ENCODE results near the gene OR13C9. TPM values are rescaled to one million over a fixed set of nuclear protein-coding genes. Genes with fewer than 3 reads are reported as not detected.
"Not testable (repeated sequence)": the region's sequence is repeated elsewhere in the genome, so short reads cannot be mapped to it uniquely, and the experiment has no call there.

The OR13C9 gene
- total RNA-seq: not detected

- Mint-ChIP-seq H3K36me3 (ENCODE audit: insufficient read depth) (no peaks in the 10 kb centered on the region), H3K27me3 (ENCODE audit: low read depth) (no peaks in the 10 kb centered on the region), H3K9me3 (peaks cover 4% of the 10 kb centered on the region), H3K4me3 (no peak within 1 kb of the TSS), H3K4me1 (ENCODE audit: low read depth) (no peaks in the 10 kb centered on the region)
- no peak for DNase-seq
- ATAC-seq: no peak
These were observed at the start of gene OR13C9 for GRCh38 chr9:104618104-104618503. TSS of gene OR13C9 (minus strand) at chr9:104618204. CDS start at chr9:104618204, 0 bp downstream.

DNA sequence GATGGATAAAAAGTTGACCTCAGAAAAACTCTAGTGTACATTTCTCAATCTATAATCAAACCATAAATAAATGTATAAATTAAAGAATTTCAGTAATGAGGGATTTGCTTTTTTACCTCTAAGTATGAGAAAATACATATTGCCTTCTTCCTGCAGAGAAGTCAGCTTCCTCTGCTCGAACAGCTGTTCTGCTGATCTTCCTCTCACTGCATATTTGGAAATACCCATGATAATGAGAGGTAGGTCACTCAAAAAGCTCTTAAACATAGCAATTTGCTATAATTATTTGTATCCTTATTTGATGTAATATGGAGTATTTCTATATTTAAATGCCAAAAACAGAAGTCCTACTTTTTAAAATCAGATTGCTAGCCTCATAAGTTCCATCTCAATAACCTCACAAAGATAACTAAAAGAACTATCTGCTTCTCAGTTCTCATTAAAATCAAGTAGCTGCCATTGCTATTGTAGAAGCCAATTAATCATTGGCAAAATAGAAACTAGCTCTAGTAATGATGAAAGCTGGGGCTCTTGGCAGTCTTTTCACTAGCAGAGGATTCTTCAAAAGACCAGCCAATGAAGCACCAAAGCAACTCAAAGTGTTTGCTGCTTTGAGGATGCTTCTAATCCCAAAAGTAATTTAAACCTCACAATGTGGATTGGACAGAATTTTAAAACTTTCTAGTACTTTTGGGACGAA lies 40.6 kb upstream of the OR13C9 start:
- H3K4me3 Mint-ChIP-seq: no peak overlapping the region
- no peaks in the 10 kb centered on the region for H3K4me1 Mint-ChIP-seq (ENCODE audit: low read depth)
- H3K27me3 Mint-ChIP-seq (ENCODE audit: low read depth): no peaks in the 10 kb centered on the region
- DNase-seq (no peak), ATAC-seq (no peak)
- no peaks in the 10 kb centered on the region for H3K36me3 Mint-ChIP-seq (ENCODE audit: insufficient read depth)
- peaks cover 7% of the 10 kb centered on the region for H3K9me3 Mint-ChIP-seq

DNA sequence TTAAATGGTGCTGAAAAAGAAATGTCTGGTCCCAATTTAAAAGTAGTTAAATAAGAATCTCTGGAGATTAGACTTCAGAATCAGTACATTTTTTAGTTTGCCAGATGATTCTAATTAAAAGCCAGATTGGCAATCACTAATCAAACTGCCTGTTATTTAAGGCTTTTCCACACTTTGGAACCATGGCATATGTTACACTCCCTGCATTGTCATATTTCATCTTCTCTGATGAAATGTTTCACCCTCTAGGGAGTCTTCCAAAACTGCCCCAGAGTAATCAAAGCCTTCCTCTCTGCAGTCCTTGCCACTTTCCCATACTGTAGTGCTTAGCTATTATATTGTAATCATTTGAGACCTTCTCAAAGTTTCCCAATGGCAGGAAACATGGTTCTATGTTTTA lies 17.5 kb upstream of the OR13C9 start:
- no peak for DNase-seq

GRCh38 chr9:104633976-104634520 lies 16.0 kb upstream of the OR13C9 start:
- Mint-ChIP-seq H3K9me3 (peaks cover 10% of the 10 kb centered on the region), H3K4me1 (ENCODE audit: low read depth) (no peaks in the 10 kb centered on the region), H3K27me3 (ENCODE audit: low read depth) (peaks cover 3% of the 10 kb centered on the region), H3K36me3 (ENCODE audit: insufficient read depth) (no peaks in the 10 kb centered on the region), H3K4me3 (no peak overlapping the region)
- DNase-seq (no peak), ATAC-seq (no peak)

More for the DNA sequence above, 17.5 kb upstream of the OR13C9 start:
- ATAC-seq: no peak
- no peaks in the 10 kb centered on the region for H3K36me3 Mint-ChIP-seq (ENCODE audit: insufficient read depth)
- H3K9me3 Mint-ChIP-seq: peaks cover 14% of the 10 kb centered on the region
- H3K4me3 Mint-ChIP-seq: no peak overlapping the region
- no peaks in the 10 kb centered on the region for H3K27me3 Mint-ChIP-seq (ENCODE audit: low read depth)
- H3K4me1 Mint-ChIP-seq (ENCODE audit: low read depth): no peaks in the 10 kb centered on the region

GRCh38 chr9:104625964-104626363 lies 8.0 kb upstream of the OR13C9 start:
- H3K27me3 Mint-ChIP-seq (ENCODE audit: low read depth); H3K36me3 Mint-ChIP-seq (ENCODE audit: insufficient read depth); DNase-seq; ATAC-seq; H3K4me3 Mint-ChIP-seq; H3K9me3 Mint-ChIP-seq; H3K4me1 Mint-ChIP-seq (ENCODE audit: low read depth): not testable (repeated sequence)

DNA sequence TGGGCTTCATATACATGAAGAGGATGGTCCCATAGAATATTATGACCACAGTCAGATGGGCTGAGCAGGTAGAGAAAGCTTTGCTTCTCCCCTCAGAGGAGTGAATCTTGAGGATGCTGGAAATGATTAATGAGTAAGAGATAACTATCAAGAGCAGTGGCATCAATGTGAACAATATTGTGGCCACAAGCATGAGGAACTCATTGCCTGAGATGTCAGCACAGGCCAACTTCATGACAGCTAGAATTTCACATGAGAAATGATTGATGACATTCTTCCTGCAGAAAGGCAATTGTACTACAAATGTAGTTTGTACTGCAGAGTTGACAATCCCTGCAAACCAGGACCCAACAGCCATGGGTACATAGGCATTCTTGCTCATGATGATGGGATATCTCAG lies 586 bp downstream of the OR13C9 start:
- H3K4me3 Mint-ChIP-seq: no peak overlapping the region
- ATAC-seq: no peak
- no peaks in the 10 kb centered on the region for H3K36me3 Mint-ChIP-seq (ENCODE audit: insufficient read depth)
- H3K4me1 Mint-ChIP-seq (ENCODE audit: low read depth): no peaks in the 10 kb centered on the region
- DNase-seq: no peak
- peaks cover 2% of the 10 kb centered on the region for H3K27me3 Mint-ChIP-seq (ENCODE audit: low read depth)
- H3K9me3 Mint-ChIP-seq: peaks cover 4% of the 10 kb centered on the region

DNA sequence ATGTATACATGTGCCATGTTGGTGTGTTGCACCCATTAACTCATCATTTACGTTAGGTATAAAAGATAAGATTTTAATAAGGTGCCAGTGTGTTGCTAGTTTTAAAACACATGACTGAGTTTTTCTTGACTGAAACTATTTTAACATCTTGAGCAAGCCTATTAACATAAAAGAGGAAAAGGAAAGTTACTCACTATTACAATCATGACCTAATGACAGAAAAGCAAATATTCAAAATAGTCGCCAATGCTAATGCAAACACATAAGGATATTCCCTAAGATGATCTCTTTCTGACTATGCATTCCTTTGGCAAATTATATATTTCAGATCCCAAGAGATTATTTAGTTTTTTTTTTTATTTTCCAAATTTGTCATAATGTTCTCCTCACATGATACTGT lies 6.8 kb downstream of the OR13C9 start:
- Mint-ChIP-seq H3K9me3 (peaks cover 4% of the 10 kb centered on the region), H3K4me3 (no peak overlapping the region), H3K4me1 (ENCODE audit: low read depth) (no peaks in the 10 kb centered on the region), H3K36me3 (ENCODE audit: insufficient read depth) (no peaks in the 10 kb centered on the region), H3K27me3 (ENCODE audit: low read depth) (peaks cover 2% of the 10 kb centered on the region)
- ATAC-seq: no peak
- DNase-seq: no peak

DNA sequence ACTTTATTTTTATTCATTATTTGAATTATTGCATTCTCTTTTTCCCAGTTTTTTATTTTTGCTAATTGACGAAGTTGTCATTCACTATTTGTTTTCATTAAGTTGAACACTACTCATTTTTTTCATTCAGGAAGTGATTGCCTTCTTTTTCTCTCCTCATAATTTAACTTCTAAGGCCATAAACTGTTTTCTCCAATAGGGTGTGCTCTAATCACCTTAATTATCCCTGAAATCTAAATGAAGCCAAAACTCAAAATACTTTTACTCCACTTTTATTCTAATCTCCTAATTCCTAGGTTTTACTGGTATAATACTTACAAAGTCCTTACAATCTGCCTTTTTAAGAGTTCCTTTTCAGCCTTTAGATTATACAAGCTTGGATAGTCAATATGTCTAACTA lies 9.7 kb downstream of the OR13C9 start:
- H3K4me1 Mint-ChIP-seq (ENCODE audit: low read depth): no peaks in the 10 kb centered on the region
- no peak overlapping the region for H3K4me3 Mint-ChIP-seq
- H3K36me3 Mint-ChIP-seq (ENCODE audit: insufficient read depth): no peaks in the 10 kb centered on the region
- ATAC-seq (no peak), DNase-seq (no peak)
- H3K9me3 Mint-ChIP-seq: no peaks in the 10 kb centered on the region
- H3K27me3 Mint-ChIP-seq (ENCODE audit: low read depth): peaks cover 2% of the 10 kb centered on the region

DNA sequence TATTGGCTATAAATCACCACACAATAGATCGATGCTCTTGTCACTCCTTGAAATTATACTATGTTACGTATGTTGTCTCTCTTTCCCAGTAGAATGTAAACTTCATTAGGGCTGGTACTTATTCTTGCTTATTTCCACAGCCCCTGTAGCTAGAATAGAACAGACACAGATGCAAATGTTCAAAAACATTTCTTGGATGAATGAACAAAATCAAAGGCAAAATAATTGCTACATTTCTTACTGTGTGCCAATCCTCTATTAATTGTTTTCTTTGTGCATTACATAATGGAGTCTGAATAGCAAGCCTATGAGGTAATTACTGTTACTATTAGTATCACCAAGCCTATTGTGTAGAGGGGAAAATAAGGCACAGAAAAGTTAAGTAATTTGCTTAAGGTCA lies 11.9 kb downstream of the OR13C9 start:
- ATAC-seq (no peak), DNase-seq (no peak)
- H3K9me3 Mint-ChIP-seq: no peaks in the 10 kb centered on the region
- no peaks in the 10 kb centered on the region for H3K36me3 Mint-ChIP-seq (ENCODE audit: insufficient read depth)
- no peaks in the 10 kb centered on the region for H3K27me3 Mint-ChIP-seq (ENCODE audit: low read depth)
- H3K4me1 Mint-ChIP-seq (ENCODE audit: low read depth): no peaks in the 10 kb centered on the region
- no peak overlapping the region for H3K4me3 Mint-ChIP-seq

DNA sequence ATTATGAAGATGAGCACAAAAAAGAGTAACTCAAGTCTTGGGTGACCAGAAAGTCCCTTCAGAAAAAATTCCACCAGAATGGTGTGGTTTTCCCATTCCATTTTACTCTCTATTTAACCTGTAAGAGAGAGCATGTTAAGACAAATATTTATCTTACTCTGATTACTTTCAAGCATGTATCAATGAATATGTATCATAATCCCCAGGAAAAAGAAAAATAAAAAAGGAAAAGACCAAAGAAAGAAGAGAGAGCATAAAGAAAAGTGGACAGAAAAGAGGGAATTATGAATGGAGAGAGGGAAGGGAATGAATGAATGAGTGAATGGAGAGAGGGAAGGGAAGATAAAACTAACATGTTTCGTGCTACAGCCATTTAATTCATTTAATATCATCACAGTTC lies 12.5 kb downstream of the OR13C9 start, which contains the start of gene OR13C2:
OR13C2 (minus strand) TSS at position 101 of the 400 bp plus-strand sequence; CDS start at position 101, 0 bp downstream.
- H3K9me3 Mint-ChIP-seq; H3K4me1 Mint-ChIP-seq (ENCODE audit: low read depth); H3K36me3 Mint-ChIP-seq (ENCODE audit: insufficient read depth); H3K27me3 Mint-ChIP-seq (ENCODE audit: low read depth); H3K4me3 Mint-ChIP-seq; DNase-seq; ATAC-seq: not testable (repeated sequence)

DNA sequence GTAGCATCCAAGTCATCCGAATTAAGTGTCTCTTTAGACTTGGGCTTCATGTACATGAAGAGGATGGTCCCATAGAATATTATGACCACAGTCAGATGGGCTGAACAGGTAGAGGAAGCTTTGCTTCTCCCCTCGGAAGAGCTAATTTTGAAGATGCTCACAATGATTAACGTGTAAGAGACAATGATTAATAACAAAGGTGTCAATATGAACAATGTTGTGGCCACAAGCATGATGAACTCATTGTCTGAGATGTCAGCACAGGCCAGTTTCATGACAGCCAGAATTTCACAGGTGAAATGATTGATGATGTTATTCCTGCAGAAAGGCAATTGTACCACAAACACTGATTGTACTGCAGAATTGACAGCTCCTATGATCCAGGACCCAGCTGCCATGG lies 13.2 kb downstream of the OR13C9 start:
- Mint-ChIP-seq H3K4me1 (ENCODE audit: low read depth) (no peaks in the 10 kb centered on the region), H3K4me3 (no peak overlapping the region), H3K9me3 (no peaks in the 10 kb centered on the region), H3K27me3 (ENCODE audit: low read depth) (no peaks in the 10 kb centered on the region), H3K36me3 (ENCODE audit: insufficient read depth) (no peaks in the 10 kb centered on the region)
- no peak for ATAC-seq
- no peak for DNase-seq

DNA sequence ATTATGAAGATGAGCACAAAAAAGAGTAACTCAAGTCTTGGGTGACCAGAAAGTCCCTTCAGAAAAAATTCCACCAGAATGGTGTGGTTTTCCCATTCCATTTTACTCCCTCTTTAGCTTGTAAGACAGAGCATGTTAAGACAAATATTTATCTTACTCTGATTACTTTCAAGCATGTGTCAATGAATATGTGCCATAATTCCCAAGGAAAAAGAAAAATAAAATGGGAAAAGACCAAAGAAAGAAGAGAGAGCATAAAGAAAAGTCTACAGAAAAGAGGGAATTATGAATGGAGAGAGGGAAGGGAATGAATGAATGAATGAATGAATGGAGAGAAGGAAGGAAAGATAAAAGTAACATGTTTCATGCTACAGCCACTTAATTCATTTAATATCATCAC lies 18.7 kb downstream of the OR13C9 start, which contains the start of gene OR13C5:
OR13C5 (minus strand) TSS at position 101 of the 400 bp plus-strand sequence; CDS start at position 101, 0 bp downstream.
- DNase-seq: not testable (repeated sequence)

DNA sequence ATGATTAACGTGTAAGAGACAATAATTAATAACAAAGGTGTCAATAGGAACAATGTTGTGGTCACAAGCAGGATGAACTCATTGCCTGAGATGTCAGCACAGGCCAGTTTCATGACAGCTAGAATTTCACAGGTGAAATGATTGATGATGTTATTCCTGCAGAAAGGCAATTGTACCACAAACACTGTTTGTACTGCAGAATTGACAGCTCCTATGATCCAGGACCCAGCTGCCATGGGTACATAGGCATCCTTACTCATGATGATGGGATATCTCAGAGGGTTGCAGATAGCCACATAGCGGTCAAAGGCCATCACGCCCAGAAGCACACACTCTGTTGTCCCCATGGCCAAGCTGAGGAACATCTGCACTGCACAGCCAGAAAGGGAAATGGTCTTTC lies 19.3 kb downstream of the OR13C9 start:
- H3K4me3 Mint-ChIP-seq, ATAC-seq: not testable (repeated sequence)

More for the DNA sequence above, 18.7 kb downstream of the OR13C9 start, which contains the start of gene OR13C5:
- H3K4me1 Mint-ChIP-seq (ENCODE audit: low read depth); H3K36me3 Mint-ChIP-seq (ENCODE audit: insufficient read depth); H3K27me3 Mint-ChIP-seq (ENCODE audit: low read depth); H3K9me3 Mint-ChIP-seq; H3K4me3 Mint-ChIP-seq; ATAC-seq: not testable (repeated sequence)

GRCh38 chr9:104589626-104590025 lies 28.4 kb downstream of the OR13C9 start:
- no peak for DNase-seq
- ATAC-seq: no peak
- H3K27me3 Mint-ChIP-seq (ENCODE audit: low read depth): no peaks in the 10 kb centered on the region
- no peaks in the 10 kb centered on the region for H3K4me1 Mint-ChIP-seq (ENCODE audit: low read depth)
- H3K9me3 Mint-ChIP-seq: no peaks in the 10 kb centered on the region
- H3K4me3 Mint-ChIP-seq: no peak overlapping the region
- no peaks in the 10 kb centered on the region for H3K36me3 Mint-ChIP-seq (ENCODE audit: insufficient read depth)

More for the DNA sequence above, 19.3 kb downstream of the OR13C9 start:
- not testable (repeated sequence) for H3K4me1 Mint-ChIP-seq (ENCODE audit: low read depth); H3K9me3 Mint-ChIP-seq; DNase-seq; H3K36me3 Mint-ChIP-seq (ENCODE audit: insufficient read depth); H3K27me3 Mint-ChIP-seq (ENCODE audit: low read depth)

GRCh38 chr9:104586496-104587180 lies 31.4 kb downstream of the OR13C9 start:
- no peak for DNase-seq
- Mint-ChIP-seq H3K36me3 (ENCODE audit: insufficient read depth) (no peaks in the 10 kb centered on the region), H3K4me1 (ENCODE audit: low read depth) (no peaks in the 10 kb centered on the region), H3K9me3 (no peaks in the 10 kb centered on the region), H3K27me3 (ENCODE audit: low read depth) (no peaks in the 10 kb centered on the region), H3K4me3 (no peak overlapping the region)
- no peak for ATAC-seq
